Keratinocyte (primary cell): ENCODE results near the gene ZSCAN23. TPM values are rescaled to one million over a fixed set of nuclear protein-coding genes. Genes with fewer than 3 reads are reported as not detected.
"Not testable (repeated sequence)": the region's sequence is repeated elsewhere in the genome, so short reads cannot be mapped to it uniquely, and the experiment has no call there.

ENCODE experiments used
- DNase-seq: peaks from one replicate; pipeline ENCODE4 v3.0.0-alpha.2; 2011; ENCODE audit warnings: low read depth, missing footprints, low spot score
- FAIRE-seq: peaks from 2 replicates; lab custom pipeline; 2011; peaks lifted over from hg19 to GRCh38; lab: Jason Lieb, UNC
- H2AFZ ChIP-seq: 2 replicates; pipeline ENCODE4 v1.6.0; 2012; ENCODE audit warnings: low read length, control low read depth, inconsistent platforms; ENCODE audit not compliant: control insufficient read depth
- H3K27ac ChIP-seq: 2 replicates; pipeline ENCODE4 v1.5.1; 2011; ENCODE audit warnings: low read length; ENCODE audit not compliant: control insufficient read depth, insufficient read depth
- H3K27me3 ChIP-seq: 3 replicates; pipeline ENCODE4 v1.6.0; 2011; ENCODE audit warnings: low read length; ENCODE audit not compliant: control insufficient read depth, insufficient read depth; ENCODE audit errors: extremely low read depth
- H3K36me3 ChIP-seq, 2 experiments: 2 replicates in 1 of 2; 3 replicates in 1 of 2; pipeline ENCODE4 v1.5.1; 2011; ENCODE audit warnings: low read length in 2 of 2, mild to moderate bottlenecking in 1 of 2; ENCODE audit not compliant: control insufficient read depth in 2 of 2, insufficient read depth in 2 of 2; ENCODE audit errors: extremely low read depth in 1 of 2
- H3K4me1 ChIP-seq: 3 replicates; pipeline ENCODE4 v1.5.1; 2011; ENCODE audit warnings: low read length; ENCODE audit not compliant: control insufficient read depth, insufficient read depth; ENCODE audit errors: extremely low read depth
- H3K4me2 ChIP-seq: 3 replicates; pipeline ENCODE4 v1.6.0; 2011; ENCODE audit warnings: low read depth, low read length; ENCODE audit not compliant: control insufficient read depth, insufficient read depth; ENCODE audit errors: extremely low read depth
- H3K4me3 ChIP-seq, 3 experiments: fragments of 200-600 bp in 1 of 3; sonication (generic) in 1 of 3; 2 replicates in 2 of 3; 3 replicates in 1 of 3; pipeline ENCODE4 v1.5.1; 2011 to 2016; ENCODE audit warnings: low read length in 3 of 3, mild to moderate bottlenecking in 3 of 3, control low read depth in 2 of 3, inconsistent platforms in 1 of 3, low read depth in 1 of 3, mixed read lengths in 1 of 3, mixed run types in 1 of 3, moderate library complexity in 1 of 3; ENCODE audit not compliant: control insufficient read depth in 2 of 3, insufficient read depth in 2 of 3; ENCODE audit errors: extremely low read depth in 1 of 3
- H3K79me2 ChIP-seq: 2 replicates; pipeline ENCODE4 v1.6.0; 2012; ENCODE audit warnings: low read length; ENCODE audit not compliant: control insufficient read depth, insufficient read depth
- H3K9ac ChIP-seq: 3 replicates; pipeline ENCODE4 v1.6.0; 2011; ENCODE audit warnings: low read length; ENCODE audit not compliant: control insufficient read depth, insufficient read depth; ENCODE audit errors: extremely low read depth
- H3K9me1 ChIP-seq: 3 replicates; pipeline ENCODE4 v1.6.0; 2011; ENCODE audit warnings: low read length; ENCODE audit not compliant: control insufficient read depth, insufficient read depth; ENCODE audit errors: extremely low read depth
- H3K9me3 ChIP-seq: 2 replicates; pipeline ENCODE4 v1.5.1; 2012; ENCODE audit warnings: low read depth, low read length; ENCODE audit not compliant: control insufficient read depth
- H4K20me1 ChIP-seq: 3 replicates; pipeline ENCODE4 v1.6.0; 2011; ENCODE audit warnings: low read length; ENCODE audit not compliant: control insufficient read depth, insufficient read depth; ENCODE audit errors: extremely low read depth
- EZH2 ChIP-seq: IDR thresholded peaks from one replicate; pipeline ENCODE4 v1.6.1; 2012; ENCODE audit warnings: inconsistent platforms, mild to moderate bottlenecking, low read length, moderate library complexity
- dilution Hi-C: fragments of 300-500 bp; cut with MboI; formaldehyde crosslinking; loops from one replicate; pipeline ENCODE4 v1.7.0; 2020; ENCODE audit warnings: low sequenced_read_pairs; ENCODE audit not compliant: extremely low pct_ligation_motif_present
- polyA plus RNA-seq, 5 experiments: library from polyadenylated mRNA; depleted of rRNA in 3 of 5; stranded (reverse) in 3 of 5; stranded (forward) in 1 of 5; unstranded in 1 of 5; fragments of >200 nt; gene quantifications; 1 replicate in 1 of 5; 2 replicates in 3 of 5; 3 replicates in 1 of 5; pipeline versions ENCODE4 v1.2.1 to v1.2.3, GENCODE V29; 2011 to 2012; ENCODE audit warnings: missing spikeins in 2 of 5, low read depth in 1 of 5, low replicate concordance in 1 of 5
- TF ChIP-seq, protein P1 (sequence below), 3 experiments: IDR thresholded peaks in 1 of 3; conservative IDR thresholded peaks in 1 of 3; optimal IDR thresholded peaks in 1 of 3; 2 replicates in 2 of 3; 3 replicates in 1 of 3; pipeline versions ENCODE3 to v1.5.1; 2011; ENCODE audit warnings: low read length in 3 of 3, mild to moderate bottlenecking in 3 of 3, moderate library complexity in 2 of 3, control low read depth in 1 of 3, inconsistent platforms in 1 of 3; ENCODE audit not compliant: insufficient read depth in 2 of 3; ENCODE audit errors: extremely low read depth in 1 of 3

Gene ZSCAN23
- polyA plus RNA-seq, 1 donor (not counting 4 experiments of a cell fraction or from before 2014, with no cell fraction given): 1.8 TPM

DNA sequence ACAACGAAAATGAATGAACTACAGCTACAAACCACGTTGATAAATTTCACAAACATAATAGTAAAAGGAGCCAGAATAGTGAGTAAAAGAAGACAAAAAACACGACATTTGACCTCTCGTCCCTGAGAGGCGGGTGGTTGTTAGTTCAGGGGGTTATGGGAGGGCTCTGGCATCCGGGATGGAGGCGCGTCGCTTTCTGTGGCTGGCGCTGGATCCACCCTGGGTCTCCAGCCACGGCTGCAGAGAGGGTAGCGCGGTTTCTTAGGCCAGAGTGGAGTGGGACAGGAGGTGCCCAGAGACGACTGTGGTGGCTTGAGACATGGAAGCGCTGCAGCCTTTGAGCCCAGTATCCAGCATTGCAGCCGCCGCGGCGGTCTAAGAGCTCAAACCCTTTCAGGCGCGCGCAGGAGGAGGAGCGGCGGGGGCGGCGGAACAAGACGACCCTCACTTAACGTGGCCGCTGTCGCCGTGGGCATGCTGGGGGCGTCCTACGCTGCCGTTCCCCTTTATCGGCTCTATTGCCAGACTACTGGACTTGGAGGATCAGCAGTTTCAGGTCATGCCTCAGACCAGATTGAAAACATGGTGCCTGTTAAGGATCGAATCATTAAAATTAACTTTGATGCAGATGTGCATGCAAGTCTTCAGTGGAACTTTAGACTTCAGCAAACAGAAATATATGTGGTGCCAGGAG, 3.7 kb upstream of the ZSCAN23 start:
- H3K27me3 ChIP-seq: peaks cover 11% of the 10 kb centered on the region
- H3K9ac ChIP-seq: no peak overlapping the region
- DNase-seq (no peak), FAIRE-seq (no peak)
- peak overlapping the region; percentile 85 for H2AFZ ChIP-seq
- no peak overlapping the region for H3K27ac ChIP-seq
- no peaks in the 10 kb centered on the region for H3K79me2 ChIP-seq
- no peaks in the 10 kb centered on the region for H3K36me3 ChIP-seq
- peak; percentile 40 for TF ChIP-seq EZH2
- TF ChIP-seq, protein P1, sequence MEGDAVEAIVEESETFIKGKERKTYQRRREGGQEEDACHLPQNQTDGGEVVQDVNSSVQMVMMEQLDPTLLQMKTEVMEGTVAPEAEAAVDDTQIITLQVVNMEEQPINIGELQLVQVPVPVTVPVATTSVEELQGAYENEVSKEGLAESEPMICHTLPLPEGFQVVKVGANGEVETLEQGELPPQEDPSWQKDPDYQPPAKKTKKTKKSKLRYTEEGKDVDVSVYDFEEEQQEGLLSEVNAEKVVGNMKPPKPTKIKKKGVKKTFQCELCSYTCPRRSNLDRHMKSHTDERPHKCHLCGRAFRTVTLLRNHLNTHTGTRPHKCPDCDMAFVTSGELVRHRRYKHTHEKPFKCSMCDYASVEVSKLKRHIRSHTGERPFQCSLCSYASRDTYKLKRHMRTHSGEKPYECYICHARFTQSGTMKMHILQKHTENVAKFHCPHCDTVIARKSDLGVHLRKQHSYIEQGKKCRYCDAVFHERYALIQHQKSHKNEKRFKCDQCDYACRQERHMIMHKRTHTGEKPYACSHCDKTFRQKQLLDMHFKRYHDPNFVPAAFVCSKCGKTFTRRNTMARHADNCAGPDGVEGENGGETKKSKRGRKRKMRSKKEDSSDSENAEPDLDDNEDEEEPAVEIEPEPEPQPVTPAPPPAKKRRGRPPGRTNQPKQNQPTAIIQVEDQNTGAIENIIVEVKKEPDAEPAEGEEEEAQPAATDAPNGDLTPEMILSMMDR (optimal IDR thresholded peaks at IDR 0.05 in 1 of 3, IDR thresholded peaks at IDR 0.05 in 1 of 3, conservative IDR thresholded peaks at IDR 0.05 in 1 of 3; ENCODE audit: extremely low read depth in 1 of 3, insufficient read depth in 2 of 3, low read length in 3 of 3): no peak
- no peaks in the 10 kb centered on the region for H4K20me1 ChIP-seq
- peak overlapping the region; percentile 15 to 39 (median 18) for H3K4me3 ChIP-seq
- H3K4me2 ChIP-seq: peak overlapping the region; percentile 71
- dilution Hi-C loops: no loop called here
- H3K9me1 ChIP-seq: no peaks in the 10 kb centered on the region
- no peaks in the 10 kb centered on the region for H3K4me1 ChIP-seq
- no peaks in the 10 kb centered on the region for H3K9me3 ChIP-seq

- H3K36me3 ChIP-seq, H3K4me3 ChIP-seq, H3K9me3 ChIP-seq, H3K4me1 ChIP-seq, H3K9me1 ChIP-seq, dilution Hi-C loops, H3K9ac ChIP-seq, H3K27ac ChIP-seq, H2AFZ ChIP-seq, FAIRE-seq, H3K79me2 ChIP-seq, H4K20me1 ChIP-seq, DNase-seq, H3K4me2 ChIP-seq: not testable (repeated sequence)
- H3K27me3 ChIP-seq: peaks cover 11% of the 10 kb centered on the region
Observed at GRCh38 chr6:28444759-28445158, 1.5 kb upstream of the ZSCAN23 start.

GRCh38 chr6:28442586-28442985, 705 bp downstream of the ZSCAN23 start:
- no peaks in the 10 kb centered on the region for H3K9me3 ChIP-seq
- peak overlapping the region; percentile 71 for H3K9ac ChIP-seq
- H2AFZ ChIP-seq: no peak overlapping the region
- H3K4me2 ChIP-seq: peak overlapping the region; percentile 45
- H4K20me1 ChIP-seq: no peaks in the 10 kb centered on the region
- no peaks in the 10 kb centered on the region for H3K79me2 ChIP-seq
- dilution Hi-C loops: no loop called here
- no peaks in the 10 kb centered on the region for H3K36me3 ChIP-seq
- no peak for TF ChIP-seq EZH2
- TF ChIP-seq, protein P1 (optimal IDR thresholded peaks at IDR 0.05 in 1 of 3, IDR thresholded peaks at IDR 0.05 in 1 of 3, conservative IDR thresholded peaks at IDR 0.05 in 1 of 3; ENCODE audit: extremely low read depth in 1 of 3, insufficient read depth in 2 of 3, low read length in 3 of 3): no peak
- H3K27ac ChIP-seq: no peak overlapping the region
- DNase-seq (no peak), FAIRE-seq (no peak)
- H3K27me3 ChIP-seq: peaks cover 11% of the 10 kb centered on the region
- H3K4me3 ChIP-seq: peak overlapping the region; percentile 62 to 82 (median 75)
- H3K4me1 ChIP-seq: no peaks in the 10 kb centered on the region
- H3K9me1 ChIP-seq: no peaks in the 10 kb centered on the region
